HPDE6-E6E7 (cell line): ENCODE results near the gene FBXW10B.
"Not testable (repeated sequence)": the region's sequence is repeated elsewhere in the genome, so short reads cannot be mapped to it uniquely, and the experiment has no call there.

Experiments used
- DNase-seq: peaks from one replicate; pipeline ENCODE4 v3.0.0; 2011; ENCODE audit warnings: missing footprints; ENCODE audit errors: extremely low spot score

Gene FBXW10B

DNA sequence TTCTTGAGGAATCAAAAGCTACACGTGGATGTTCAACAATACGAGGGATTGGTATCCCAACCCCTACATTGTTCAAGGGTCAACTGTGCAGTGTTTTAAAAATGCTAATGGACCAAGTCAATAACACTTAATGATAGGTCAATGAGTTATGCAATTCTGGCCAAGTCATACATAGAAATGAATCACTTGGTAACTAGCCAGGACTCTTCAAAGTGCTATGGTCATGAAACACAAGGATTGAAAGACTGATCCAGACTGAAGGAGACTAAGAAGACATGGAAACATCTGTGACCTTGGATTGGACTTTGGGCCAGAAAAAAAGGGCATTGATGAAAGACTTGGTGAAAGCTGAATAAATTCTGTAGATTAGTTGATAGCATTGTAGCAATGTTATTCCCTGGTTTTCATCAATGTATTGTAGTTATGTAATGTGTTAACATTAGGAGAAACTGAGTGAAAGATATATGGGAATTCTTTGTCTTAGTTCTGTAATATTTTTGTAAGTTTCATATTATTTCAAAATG is 11.5 kb upstream of the FBXW10B start:
- DNase-seq, result not testable (repeated sequence)

DNA sequence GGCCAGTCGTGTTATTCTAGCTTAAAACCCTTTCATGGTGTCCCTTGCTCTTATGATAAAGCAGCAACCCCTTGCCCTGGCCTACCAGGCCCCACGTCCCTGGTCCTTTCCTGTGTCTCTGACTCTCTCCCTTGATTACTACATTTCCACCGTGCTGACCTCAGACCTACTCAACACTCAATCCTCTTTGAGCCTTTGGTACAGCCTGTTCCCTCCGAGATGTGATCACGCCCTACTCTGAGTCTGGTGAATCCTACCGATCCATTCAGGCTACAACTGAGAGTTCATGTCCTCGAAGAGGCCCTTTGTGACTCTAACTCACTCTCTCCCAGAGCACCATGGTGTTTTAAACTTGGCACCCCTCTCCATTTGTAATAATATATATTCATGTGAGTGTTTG is 10.5 kb upstream of the FBXW10B start:
- not testable (repeated sequence) for DNase-seq

DNA sequence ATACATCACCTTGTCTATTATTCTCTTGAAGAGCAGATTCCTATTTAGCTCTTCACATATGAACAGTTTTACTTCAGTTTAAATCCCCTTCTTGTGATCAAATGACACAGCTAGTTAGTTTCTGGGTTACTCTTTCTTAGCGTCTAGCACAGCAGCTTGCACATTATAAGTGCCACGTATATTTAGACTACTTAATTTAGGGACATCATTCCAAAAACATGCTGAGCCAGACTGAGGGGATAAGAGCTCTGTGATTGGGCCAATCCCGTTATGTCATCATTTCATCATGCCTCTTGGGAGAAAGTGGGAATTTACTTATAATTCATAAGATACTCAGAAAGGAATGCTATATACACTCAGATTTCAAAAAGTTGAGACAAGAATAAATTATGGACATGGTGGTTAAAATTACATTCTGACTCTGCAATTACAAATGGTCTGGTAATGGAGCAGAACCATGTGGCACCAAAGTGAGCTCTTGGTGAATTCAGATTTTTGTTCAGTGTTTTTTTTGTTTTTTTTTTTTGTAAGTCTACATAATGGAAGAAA is 4.2 kb upstream of the FBXW10B start:
- not testable (repeated sequence) for DNase-seq

DNA sequence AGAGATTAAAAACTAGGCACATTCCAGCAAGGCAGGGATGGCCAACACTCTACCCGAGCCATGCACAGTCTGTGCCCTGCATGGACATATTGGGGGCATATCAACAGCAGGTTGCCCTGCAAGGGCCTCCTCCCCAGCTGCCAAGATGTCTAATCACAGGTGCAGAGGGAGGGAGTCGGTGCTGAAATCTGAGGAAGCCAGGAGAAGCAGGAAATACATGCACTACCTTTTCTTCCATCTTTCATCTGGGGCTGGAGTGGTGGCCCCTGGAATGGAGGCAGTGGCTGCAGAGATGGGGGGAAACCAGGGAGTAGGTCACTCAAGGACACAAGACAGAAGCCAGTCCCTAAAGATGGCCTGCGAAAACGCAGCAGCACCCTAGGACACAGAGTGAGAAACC is 3.8 kb upstream of the FBXW10B start:
- not testable (repeated sequence) for DNase-seq

DNA sequence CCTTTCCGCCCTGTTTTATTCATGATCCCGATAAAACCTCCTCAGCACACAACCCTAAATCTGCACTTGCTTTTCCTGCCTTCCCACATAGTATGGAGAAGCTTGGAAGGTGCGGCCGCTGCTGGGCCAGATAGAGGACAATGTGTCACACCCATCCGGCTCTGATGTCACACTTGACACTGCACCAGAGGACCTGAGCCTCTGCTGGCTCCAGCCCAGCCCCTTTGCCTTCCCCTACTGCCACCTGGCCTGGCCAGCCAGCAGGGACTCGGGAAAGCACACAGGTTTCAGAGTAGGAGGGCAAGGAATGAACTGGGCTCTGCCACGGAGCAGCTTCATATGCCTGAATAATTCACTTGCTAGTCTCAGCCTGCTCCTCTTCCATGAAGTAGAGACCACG is 2.6 kb upstream of the FBXW10B start:
- not testable (repeated sequence) for DNase-seq

DNA sequence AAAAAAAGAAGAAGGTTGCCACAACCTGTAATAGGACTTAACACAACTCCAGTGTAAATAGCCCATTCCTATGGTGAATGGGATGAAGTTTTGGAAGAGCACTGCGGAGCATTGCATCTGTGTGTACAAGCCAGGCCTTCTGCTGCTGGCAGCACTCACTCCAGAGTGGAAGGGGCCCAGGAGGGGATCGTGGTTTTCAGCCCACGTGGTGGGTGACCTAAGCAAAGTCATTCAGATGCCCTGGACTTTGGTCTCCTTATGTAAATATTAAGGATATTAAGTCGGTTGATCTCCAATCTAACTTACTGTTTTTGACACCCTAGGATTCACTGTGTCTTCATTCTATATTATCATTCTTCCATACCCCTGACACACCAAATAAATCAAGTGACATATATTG is 2.7 kb downstream of the FBXW10B start:
- DNase-seq, result not testable (repeated sequence)

DNA sequence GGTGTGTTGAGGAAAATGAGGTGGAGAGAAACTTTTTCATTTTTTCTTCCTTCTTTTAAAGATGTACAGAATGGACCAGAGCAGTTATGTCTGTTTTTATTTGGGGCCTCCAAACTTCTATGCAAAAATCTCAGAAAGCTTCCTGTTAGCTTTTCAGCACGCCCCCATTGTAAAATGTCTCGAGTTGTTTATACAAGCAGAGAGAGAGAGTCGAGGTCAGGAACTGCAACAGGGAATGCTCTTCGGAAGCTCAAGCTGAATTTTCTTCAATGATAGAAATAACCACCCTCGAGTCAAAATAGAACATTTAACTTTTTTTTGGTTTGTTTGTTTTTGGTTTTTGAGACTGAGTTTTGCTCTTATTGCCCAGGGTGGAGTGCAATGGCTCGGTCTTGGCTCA is 3.7 kb downstream of the FBXW10B start:
- not testable (repeated sequence) for DNase-seq

DNA sequence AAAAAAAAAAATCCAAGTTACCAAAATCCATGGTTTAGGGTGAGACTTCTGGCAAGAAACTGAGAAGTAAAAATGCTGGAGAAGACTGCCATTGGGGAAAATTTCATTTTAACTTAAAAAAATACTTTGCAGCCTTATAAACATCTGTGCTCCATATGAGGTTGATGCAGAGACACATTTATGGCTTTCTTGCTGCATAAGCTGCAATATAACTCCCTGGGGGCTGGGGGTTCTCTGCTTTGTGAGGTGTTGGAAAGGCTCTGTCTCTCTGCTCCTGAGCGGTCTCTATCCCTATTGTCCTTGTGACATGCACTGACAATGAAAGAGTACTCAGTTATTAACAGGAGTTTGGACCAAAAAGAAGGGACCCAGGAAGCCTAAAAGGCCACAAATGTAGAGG is 6.4 kb downstream of the FBXW10B start:
- DNase-seq, result not testable (repeated sequence)

DNA sequence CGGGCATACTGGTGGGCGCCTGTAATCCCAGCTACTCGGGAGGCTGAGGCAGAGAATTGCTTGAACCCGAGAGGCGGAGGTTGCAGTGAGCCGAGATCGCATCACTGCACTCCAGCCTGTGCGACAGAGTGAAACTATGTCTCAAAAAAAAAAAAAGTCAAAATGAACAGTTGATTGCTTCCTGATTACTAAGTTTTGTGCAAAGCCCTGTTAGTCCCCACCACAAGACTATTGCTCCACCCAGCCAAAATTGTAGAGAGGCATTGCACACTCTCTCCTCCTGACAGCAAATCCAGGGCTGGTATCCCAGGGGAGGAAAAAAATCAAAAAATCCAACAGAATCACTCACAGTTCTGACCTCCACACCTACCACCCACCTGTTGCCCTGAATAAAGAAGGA is 26.5 kb downstream of the FBXW10B start:
- DNase-seq, result not testable (repeated sequence)

DNA sequence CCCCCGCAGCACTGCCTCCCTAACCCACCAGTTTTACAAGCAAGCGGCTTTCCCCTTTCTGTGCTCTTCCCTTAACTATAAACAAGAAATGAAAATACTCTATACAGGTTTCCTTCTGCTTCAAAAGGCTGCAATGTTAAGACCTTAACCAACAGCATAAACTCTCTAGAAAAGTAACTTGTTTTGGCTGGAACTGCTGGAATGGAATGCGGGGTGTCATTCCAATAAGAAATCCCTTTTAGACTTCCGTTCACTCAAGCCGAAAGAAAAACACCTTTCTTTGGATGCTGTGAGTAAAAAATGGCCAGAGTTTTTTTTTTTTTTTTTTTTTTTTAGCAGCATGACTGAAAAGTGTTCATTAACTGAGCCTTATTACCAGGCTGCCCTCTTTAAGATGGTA is 27.5 kb downstream of the FBXW10B start:
- DNase-seq, result not testable (repeated sequence)

DNA sequence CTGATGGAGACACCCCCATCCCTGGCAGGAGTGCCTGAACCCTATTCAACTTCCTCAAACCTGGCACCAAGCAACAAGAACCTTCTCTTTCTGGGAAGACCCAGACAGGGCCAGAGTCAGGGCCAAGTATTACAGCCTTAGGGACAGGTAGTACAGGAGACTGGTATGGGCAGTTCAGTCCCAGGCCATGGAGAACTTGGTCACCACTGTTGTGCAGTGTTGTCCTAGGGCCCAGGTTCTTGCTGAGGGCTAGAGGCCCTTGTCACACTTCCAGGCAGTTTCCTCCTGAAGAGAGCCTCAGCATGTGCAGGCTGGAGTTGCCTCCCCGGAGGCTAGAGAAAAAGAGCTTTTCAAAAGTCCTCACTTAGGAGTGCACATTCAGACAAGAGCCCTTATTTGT is 28.7 kb downstream of the FBXW10B start:
- not testable (repeated sequence) for DNase-seq

DNA sequence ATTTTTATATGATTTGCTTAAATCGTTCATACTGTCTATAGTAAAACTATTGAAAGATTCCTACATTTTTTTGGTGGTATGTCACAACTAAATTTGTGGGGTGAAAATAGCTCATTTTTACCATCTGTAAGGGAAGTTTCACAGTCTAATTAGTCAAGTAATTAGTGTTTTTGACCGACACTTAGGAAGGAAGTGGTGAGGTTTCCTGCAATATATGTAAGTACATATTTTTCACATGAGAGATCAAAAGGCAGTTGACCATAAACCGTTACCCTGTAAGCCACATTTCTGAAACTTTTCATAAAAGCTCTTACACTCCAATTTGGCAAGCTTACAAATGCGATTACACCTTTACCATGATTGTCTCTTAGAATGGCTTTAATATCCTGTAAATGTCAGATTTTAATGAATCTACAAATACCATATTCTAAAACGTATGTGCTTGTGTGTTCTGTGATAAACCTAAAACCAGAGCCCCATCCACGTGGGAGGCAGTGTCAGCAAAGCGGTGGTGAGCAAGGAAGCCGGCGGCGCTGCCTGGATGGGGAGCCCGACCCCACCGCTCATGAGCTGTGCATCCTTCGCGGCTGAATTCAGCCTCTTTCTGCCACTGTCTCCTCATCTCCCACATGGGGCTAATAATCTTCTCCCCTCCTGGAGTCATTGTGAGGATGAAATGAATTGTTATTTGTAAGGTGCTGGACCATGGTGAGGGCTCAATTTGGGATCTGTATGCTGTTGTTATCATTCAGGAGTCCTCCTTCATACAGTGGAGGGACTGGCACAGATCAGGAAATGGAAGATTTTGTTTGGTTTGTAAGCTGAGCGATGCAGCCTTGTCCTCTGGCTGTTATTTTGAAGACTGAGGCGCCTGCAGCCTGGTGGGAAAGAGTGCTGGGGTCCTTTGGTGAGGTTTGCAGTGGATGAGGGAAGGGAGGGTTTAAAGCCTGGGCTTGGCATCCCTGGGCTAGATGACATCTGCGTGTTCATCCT is 29.7 kb downstream of the FBXW10B start:
- not testable (repeated sequence) for DNase-seq

DNA sequence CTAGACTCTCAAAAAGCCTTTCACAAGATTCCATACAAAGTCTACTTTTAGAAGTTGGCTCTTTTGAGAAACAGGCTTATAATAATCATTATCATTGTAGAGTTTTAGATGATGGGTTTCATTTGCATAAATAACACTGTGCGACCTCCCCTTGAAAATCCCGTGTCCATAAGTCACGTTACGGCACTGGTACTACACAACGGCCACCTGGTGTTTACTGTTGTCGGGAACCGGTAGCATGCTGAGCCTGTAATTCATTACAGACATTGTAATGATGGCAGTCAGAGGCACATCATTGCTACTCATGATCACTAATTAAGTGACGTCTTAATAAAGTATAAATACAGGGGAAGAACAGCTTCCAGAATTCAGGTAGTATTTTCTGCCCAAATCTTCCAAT is 31.5 kb downstream of the FBXW10B start:
- not testable (repeated sequence) for DNase-seq

DNA sequence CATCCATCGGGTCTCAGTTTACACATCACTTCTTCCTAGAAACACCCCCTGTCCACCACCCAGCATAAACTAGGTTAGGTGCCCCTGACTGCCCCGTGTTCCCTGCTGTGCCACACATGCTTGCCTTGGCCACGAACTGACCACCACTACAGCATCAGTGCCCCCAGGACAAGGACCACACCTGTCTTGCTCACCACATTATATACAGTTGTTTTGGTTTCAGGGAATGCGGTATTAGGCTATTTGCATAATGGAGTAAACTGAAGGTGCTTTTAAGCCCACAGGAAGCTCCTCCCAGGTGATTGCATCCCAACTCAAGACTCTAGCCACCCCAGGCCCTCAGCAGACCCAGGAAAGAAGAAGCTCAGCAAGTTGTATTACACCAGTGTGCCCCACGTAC is 36.2 kb downstream of the FBXW10B start:
- not testable (repeated sequence) for DNase-seq

DNA sequence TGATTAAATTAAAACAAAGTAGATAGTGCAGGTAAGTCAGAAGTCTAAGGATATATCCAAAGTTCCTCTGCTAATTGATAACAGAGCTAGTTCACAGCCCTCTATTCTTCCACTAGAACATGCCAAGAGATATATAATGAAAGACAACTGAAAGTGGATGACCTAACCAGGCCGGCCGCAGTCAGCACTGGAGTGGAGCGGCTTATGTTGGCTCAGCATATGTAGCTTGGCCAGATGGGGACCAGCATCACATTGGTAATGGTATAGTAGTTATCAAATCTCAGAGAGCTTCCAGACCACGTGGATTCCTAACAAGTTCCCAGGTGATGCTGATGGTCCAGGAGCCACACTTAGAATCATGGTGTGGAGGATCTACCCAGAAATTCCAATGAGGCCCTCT is 38.0 kb downstream of the FBXW10B start:
- not testable (repeated sequence) for DNase-seq

DNA sequence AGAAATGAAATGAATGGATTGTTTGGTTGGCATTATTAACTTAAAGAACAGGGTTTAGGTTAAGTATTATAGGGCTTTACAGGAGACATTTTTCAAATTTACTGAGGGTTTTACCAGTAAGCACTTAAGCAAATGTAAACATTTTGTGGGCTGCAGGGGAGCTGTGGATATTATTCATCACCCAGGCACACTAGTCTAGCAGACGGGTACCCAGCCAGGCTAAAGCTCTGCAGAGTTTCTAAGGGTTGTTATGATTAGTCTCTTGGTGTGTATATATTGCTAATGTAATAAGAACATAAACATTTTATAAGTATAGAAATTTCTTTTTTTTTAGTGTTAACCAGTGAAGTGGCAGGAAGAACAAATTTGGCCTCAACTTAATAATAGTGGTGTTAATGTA is 42.7 kb downstream of the FBXW10B start:
- not testable (repeated sequence) for DNase-seq

DNA sequence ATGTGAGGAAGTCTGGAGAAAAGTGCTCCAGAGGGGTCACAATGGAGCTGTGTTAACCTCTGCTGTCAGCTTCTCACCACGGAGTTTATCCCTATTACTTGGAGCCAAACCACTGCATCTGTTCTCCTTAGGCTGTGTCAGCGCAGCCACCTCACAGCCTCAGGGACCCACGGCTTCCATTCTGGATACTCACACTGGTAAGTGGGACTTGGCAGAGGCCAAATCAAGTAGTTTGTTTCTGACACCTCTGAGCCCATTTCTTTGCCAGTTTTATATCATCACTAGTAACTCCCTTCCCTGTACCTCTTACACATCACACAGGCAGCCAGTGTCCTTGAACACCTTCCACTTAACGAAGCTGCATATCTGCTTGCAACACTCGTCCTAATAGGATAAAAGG is 44.8 kb downstream of the FBXW10B start:
- DNase-seq, result not testable (repeated sequence)

DNA sequence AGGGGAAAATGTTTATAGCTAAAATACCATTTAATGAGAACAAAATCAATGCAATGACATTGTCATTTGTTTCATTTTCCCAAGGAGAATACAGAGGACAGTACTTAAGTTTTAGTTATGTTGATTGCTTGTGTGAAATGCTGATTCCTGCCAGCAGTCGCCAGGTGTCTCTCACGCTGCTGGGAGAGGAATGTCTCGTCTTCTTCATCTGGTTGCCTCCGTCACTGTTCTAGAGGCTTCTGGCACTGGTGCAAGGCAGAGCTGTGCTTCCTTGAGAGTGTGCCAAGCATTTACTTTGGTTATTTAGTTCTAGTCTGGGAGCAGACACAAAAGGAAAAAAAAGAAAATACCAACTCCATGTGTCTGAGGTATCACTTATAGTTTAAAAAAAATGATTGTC is 45.6 kb downstream of the FBXW10B start:
- not testable (repeated sequence) for DNase-seq
